HG02588 (cell line): ENCODE data around the gene CRYL1.

ENCODE experiments used
- ATAC-seq: cut with Tn5 transposase; IDR thresholded peaks from one replicate; pipeline ENCODE4 v1.9.1; 2021; ENCODE audit warnings: mild to moderate bottlenecking, moderate library complexity; ENCODE audit not compliant: unreplicated experiment

Gene CRYL1

DNA sequence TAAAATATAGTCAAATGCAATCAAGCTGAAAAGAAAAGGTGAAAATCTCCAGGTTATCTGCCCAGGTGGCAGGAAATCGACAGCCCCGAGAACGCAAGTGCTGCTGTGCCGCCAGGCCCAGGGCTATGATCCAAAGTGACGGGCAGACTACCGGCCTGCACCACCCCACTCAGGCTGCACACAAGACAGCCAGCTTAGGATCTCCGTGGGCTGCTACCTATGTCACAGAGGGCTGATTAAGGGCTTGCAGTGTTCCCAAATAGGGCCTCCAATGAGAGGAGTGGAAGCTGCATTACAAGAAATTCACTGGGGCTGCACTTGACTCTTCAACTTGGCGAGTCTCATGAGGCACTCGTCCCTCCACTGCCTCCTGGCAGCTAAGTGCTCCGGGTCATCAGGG is 121.8 kb downstream of the CRYL1 start:
- no peak for ATAC-seq

DNA sequence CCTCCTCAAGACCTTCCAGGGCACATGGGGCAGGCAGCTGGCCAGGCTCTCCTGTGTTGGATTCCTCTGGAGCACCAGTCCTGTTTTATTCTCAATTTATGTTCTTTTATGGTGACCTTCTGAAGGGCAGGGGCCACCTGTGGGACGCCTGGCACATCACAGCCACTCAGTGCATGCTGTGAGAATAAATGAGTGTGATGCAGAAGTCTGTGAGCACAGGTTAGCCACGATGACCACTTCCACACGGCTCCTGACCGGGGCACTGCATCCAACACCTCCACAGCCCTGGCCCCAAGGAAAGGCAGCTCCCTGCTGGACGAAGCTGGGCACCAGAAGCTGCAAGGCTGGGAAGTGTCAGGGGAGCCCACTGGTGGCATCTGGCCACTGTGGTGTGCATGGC is 122.8 kb downstream of the CRYL1 start:
- no peak for ATAC-seq

DNA sequence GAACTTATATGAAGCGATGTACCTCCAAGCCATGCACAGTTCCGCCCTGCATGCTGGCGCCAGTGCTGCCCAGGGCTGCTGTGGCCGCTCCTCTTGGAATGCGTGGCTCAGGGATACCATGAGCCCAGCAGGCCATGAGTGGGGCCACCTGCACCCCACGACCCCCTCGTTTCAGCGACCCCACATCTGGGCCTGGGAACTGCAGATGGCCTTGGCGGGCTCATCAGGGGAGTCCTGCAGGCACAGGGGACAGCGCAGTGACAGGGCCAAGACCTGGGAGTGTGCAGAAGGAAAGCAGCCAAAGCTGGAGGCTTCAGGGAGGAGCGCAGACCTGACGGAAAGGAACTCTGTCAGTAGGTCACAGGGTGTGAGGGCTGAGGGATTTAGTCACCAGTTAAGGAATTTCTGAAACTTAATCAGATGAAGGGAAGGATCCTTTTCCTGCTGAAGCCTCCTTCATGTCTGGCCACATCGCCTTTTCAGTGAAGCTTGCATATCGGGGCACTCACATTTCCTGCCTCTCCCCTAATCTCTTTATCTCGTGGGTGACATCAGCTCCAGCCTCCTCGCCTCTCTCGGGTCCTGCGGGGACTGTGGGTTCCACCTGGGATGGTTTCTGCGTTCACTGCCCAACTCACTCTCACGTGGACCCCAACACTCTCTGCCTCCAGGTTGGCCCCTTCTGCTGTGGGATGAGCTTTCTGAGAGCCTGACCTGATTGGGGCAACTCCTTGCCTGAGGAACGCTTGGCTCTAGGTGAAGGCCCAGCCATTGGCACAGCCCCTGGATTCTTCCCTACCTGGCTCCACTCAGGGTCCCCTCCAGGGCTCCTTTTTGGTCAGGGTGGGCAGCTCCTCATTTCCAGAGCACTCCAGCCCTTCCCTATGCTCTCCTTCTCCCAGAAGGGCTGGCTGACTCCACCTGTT is 123.5 kb downstream of the CRYL1 start:
- ATAC-seq: no peak

DNA sequence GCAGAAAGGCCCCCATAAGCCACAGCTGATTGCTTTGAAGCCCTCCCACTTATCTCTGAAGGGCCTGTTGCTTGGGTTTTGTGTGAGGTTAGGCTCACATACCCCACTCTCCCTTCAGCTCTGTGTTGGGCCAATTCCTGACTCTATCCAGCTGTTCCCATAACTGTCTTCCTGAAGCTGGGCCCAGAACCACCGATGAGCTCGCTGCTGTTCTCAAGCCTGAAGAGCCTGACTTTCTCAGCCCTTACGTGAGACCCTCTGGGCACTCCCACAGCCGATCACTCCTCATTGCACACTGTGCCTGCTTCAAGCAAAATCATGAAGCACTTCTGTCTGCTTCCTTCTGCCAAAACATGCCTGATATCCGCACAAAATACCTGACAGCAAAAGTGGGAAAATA is 124.1 kb downstream of the CRYL1 start:
- ATAC-seq: no peak

DNA sequence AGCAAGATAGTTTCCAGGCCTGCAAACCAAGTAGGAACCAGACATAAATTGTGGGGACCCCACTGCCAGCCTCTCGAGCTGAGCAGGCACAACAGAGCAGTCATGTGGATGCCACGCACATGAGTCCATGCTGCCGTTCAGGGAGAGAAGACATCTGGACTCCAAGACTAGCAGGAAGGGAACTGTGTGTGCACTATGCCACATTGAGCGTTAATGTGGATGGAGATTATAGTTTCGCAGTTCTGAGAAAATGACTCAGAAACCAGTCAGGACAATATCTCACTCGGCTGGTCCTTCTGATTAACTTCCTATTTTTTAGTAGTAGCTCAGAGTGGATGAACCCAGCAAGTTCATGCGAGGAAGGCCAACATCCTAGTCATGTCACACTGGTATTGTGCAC is 124.9 kb downstream of the CRYL1 start:
- no peak for ATAC-seq

DNA sequence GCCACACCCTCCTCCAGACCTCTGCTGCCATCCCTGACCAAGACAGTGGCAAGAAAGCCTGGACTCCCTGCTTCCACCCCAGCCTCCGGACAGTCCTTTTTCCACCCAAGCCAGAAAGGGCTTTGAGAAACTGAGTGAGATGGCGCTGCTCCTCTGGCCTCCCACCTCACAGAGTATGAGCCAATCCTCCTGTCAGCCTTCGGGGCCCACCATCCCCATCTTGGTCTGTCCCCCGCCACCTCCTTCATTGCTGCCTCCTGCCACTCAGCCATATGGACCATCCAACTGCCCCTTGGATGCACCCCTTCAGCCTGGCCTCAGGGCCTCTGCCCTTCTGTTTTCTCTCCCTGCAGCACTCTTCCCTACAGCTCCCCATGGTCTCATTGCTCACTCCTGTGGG is 125.7 kb downstream of the CRYL1 start:
- ATAC-seq: no peak

DNA sequence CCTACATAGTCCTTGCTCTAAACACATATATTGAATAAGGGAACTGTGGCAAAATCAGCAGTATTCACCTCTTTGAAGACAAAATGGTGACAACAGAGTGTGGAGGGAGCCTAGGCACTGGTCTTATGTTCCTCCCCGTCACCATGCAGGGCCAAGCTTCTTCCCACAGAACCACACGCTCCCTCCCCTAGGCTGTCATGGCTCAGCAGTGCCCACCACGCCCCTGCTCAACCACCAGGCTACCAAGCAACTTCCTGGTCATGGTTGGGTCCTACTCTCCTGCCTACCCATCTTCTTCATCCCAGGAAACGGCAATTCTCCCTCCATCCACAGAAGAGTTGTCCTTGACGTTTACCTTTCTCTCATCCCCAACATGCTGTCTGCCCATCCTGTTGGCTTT is 126.1 kb downstream of the CRYL1 start:
- ATAC-seq: no peak

DNA sequence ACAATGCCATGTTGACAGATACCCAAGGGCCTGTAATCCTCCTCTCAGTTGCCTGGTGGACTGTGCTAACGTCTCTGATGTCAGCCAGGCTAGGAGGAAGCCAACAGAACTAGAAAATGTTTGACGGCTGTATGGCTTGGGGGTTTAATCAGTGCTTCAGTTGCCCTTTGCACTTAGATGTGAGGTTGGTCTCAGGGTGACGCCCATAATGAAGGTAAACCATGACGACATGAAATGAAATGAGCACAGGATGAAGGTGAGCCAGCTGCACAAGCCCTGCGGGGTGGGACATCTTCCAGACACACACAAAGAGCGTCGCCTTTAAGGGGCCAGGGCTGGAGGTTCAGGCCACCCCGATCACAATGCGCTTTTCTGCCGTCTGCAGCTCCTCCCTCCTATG is 127.2 kb downstream of the CRYL1 start:
- no peak for ATAC-seq

DNA sequence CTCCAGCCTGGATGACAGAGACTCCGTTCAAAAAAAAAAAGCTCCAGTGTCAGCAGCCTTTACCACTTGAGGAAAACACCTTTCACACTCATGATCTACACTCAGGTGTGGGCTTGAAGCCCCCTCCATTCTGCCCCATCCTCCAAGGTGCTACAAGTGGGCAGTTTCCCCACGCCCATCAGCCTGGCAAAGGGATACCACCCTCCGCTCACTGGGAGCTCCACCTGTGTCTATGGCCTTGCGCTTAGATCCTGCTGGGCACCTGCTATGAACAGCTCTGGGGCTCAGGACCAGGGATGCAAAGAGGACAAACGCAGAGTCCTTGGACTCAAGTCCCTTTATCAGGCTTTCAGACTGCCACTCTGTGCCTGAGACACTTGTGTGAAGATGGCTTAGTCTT is 127.8 kb downstream of the CRYL1 start:
- no peak for ATAC-seq

DNA sequence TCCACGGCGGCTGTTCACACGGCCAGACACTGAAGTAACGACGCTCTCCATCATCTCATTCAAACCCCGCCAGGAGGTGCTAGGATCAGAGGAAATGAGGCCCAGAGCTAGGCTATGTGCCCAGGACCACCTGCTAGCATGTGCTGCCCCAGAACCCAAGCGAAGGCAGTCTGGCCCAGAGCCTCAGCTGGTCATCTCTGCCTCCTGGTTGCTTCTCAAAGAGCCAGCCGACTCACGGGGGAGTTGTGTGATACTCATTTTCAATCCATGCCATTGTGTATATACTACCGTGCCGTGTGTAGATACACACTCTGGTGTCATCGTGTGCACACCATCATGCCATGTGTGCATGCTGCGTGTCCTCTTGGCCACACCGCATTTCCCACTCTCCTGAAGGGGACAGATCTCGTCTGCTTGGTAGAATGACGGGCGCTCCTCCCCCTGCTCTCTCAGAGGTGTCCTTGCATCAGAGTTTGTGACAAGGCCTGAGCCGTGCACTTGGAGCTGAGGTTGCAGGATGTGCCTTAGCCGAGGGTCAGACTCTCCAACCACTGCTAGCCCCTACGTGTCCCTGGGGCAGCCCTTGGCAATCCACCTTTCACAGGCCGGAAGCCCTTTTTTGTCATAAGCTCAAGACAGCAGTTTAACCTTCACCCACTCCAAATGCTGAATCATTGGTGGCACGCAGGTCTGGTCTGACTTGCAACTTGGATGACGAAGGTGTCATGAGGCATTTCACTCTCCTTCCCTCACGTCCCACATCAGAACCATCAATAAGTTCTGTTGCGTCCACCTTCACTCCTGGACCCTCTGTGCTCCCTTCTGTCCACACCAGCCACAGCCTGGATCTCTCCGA is 130.4 kb downstream of the CRYL1 start:
- no peak for ATAC-seq

DNA sequence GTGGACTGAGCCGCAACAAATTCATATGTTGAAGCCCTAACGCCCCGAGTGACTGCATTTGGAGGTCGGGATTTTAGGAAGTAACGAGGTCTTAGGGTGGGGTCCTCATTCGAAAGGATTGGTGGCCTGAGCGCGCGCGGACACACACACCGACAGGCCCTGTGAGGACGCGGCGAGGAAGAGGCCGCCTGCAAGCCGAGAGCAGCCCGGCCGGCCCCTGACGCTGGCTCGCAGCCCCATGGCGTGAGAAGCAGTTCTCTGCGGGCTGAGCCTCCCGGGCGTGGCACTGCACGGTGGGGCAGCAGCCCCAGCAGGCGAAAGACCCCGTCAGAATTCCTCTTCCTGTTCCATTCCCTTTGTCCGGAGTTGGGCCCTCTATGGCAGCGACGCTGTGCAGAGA is 131.2 kb downstream of the CRYL1 start:
- ATAC-seq: no peak

DNA sequence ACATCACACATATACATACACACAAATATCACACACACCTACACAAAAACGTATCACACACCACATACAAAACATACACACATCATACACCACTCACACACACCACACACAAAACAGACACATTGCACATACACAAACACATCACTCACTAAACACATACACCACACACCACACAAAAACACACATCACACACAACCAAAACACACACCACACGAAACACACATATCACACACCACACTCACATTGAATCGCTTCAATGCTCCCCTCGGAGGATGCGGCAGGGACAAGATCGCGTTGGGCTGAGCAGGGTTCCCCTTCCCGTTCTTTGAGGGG is 131.5 kb downstream of the CRYL1 start:
- no peak for ATAC-seq

DNA sequence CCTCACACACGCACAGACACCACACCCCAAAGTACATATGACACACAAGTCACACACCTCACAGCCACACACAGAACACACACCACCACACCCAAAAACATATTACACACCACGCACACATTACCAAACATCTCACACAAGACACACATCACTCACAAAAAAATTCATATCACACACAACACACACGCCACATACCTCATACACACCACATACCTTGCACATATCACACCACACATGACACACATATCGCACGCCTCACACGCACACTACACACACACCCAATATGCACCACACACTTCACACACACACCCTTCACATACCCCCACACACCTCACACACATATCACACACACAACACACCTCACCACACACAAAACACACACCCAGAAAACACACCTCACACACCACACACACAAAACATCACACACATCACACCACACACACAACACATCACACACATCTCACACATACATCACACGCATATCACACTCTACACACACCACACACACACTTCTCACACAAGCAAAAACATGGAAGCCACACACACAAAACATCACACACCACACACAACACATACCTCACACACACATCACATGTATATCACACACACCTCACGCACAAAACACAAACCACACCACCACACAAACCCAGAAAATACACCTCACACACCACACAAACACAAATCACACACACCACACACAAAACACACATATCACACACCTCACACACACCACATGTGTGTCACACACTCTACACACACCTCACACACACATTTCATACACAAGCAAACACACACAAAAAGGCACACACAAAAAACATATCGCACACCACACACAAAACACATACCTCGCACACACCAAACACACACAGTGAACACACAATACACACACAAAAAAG is 132.1 kb downstream of the CRYL1 start:
- ATAC-seq: no peak

DNA sequence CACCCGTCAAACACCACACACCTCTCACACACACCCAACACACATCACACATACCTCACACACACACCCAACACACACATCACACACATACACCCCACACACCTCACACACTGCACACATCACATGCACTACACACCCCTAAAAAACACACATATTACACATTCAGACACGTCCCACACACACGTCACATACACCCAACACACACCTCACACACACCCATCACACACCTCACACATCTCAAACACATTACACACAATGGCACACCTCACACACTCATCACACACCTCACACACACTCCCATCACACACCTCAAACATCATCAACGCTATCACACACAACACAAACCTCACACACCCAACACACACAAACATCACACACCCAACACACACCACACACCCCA is 133.1 kb downstream of the CRYL1 start:
- no peak for ATAC-seq

DNA sequence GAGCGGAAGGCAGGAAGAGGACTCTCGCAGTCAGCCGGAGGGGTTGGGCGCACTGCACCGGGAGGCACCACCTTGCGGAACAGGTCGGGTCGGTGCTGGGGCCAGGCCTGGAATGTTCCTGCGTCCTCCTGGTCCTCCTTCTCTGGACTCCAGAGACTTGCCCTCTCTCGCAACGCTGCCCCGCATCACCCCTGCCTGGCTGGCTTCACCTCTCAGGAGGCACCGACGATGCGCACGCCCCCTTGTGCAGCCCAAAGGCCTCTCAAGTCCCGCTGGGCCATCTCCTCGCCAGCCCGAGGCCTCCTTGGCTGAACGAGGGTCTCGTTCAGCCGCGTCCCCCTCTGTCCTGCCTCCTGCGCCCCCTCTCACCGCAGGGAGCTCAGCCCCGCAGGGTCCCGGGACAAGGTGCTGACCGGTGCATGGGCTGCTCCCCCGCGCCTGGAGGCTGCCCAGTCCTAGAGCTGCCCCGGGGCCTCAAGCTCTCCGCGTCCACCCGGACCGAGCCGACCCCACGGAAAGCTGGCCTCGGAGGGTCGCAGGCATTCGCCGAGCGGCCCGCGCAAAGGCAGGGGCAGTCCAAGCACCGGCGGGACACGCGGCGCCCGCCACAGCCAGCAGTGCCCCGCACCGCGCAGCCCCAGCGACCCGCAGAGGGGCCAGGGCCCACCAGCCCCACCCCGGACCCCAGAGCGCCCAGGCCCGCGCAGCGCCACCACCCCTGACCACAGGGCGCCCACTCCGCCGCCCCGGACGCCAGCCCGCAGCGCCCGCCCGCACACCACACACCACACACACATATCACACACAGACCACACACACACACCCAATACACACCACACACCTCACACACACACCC is 133.8 kb downstream of the CRYL1 start:
- ATAC-seq: no peak

DNA sequence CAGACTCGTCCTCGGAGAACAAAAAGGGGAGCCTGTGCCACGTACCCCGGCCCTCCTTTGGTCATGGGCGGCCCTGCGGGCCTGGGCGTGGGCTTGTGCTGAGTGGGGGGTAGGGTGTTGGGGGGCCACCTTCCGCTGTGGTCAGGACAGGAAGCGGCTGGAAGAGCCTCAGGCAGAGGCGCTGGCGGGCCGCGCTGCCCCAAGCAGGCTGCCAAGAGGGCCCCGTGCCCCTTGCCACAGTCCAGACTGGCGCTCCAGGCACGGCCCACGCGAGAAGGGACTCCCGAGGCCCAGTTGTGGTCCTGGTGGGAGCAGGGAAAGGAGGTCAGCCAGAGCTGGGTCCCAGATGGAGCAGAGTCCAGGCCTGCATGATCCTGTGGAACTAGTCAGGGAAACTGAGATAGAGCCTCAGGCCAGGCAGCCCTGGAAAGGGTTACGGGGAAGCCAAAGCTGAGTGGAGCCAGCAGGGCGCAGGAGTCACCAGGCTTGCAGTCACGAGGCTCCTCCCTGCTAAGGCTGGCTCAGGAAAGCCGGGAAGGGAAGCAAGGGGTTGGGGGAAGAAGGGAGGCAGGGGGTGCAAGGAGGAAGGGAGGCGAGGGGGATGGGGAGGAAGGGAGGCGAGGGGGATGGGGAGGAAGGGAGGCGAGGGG is 135.0 kb downstream of the CRYL1 start:
- no peak for ATAC-seq

DNA sequence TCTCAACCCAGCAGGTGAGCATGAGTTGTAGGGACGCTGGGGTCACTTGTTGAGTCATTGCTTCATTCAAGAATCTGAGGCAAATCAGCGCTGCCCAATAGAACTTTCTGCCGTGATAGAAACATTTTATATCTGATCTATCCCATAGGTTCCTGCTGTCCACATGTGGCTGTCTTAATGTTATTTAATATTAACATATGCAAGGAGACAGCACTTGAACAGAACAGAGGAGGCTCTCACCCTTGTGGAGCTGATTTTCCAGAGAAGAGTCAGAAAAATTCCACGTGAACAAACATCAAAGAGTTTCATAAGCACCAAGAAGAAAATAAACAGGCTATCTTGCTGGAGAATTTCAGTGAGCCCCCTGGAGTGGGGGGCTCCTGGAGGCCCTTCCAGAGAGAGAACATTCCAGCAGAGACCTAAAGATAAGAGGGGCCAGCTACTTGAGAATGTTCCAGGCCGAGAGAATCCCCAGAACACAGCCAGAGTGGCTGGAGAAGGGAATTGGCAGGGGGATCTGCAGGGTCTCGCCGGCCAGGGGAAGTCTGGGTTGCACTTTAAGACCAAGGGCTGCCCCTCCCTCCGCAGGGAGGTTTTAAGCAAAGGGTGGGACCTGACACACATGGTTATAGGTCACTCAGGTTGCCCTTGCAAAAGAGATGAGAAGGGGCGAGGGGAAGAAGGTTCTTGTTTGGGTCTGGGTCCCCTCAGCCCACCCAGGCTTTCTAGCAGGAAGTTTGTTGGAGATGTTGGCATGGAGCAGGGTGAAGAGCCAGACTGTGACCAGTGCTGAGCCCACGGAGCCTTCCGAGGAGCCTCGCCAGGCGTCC is 135.7 kb downstream of the CRYL1 start:
- ATAC-seq: no peak

DNA sequence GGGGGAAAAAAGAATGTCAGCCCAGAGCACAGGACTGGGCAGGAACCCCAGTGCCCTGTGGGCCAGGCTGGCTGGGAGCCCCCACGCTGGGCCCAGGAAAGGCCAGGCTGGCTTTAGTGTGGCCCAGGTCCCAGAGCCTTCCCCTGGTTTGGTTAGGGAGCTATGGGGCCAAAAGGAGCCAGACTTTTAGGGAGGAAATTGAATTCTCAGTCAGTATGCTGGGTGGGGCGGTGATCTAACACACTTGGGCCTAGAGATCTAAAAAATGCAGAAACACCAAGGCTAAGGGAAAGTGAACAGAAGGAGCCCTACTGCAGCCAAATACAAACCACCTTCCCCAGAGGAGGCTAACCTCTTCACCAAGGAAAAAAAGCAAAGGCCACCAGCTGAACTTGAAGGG is 137.5 kb downstream of the CRYL1 start:
- ATAC-seq: no peak

DNA sequence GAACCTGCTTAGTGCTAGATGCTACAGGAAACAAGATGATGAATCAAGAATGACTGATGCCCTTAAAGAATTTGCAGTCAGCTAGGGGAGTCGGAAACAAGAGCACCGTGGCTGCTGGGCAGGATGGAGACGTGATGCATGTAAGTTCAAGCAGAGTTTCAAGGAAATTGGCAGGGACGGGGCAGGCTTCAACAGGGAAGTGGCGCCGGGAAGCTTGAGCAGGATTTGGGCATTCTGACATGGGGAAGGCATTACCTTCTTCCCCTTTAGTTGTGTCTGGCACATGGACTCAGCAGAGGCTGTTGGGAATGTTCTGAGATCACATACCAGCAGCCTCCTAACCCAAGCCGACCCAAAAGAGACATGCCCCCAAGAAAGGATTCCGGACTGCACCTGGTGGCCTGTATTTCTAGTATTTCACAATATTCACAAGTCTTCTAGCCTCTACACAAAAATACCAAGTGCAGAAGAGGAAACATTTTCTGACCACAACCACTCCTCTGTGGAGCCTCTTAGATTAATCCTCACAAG is 138.2 kb downstream of the CRYL1 start:
- no peak for ATAC-seq
